Stimulated activated CD4-positive, alpha-beta T cell treated with anti-CD3 and anti-CD28 coated beads, Interleukin-12 subunit alpha, Interleukin-12 subunit beta, amount 100 ng/mL, for 4 hours (primary cell): ENCODE results near the gene PKHD1.

ENCODE experiments used
- DNase-seq: peaks from one replicate; pipeline ENCODE4 v3.0.0-alpha.2; 2020

PKHD1 gene

GRCh38 chr6:51844336-51844735, 243.1 kb downstream of the PKHD1 start:
- no peak for DNase-seq

- no peak for DNase-seq
Observed at GRCh38 chr6:51843456-51844056, 243.9 kb downstream of the PKHD1 start.

GRCh38 chr6:51842804-51843378, 244.5 kb downstream of the PKHD1 start:
- DNase-seq = no peak

GRCh38 chr6:51842061-51842803, 245.2 kb downstream of the PKHD1 start:
- DNase-seq = no peak

GRCh38 chr6:51841626-51842025, 245.8 kb downstream of the PKHD1 start:
- no peak for DNase-seq

- DNase-seq = no peak
Observed at GRCh38 chr6:51839726-51840374, 247.6 kb downstream of the PKHD1 start.

- no peak for DNase-seq
Observed at GRCh38 chr6:51830666-51831065, 256.7 kb downstream of the PKHD1 start.

GRCh38 chr6:51827580-51827979, 259.8 kb downstream of the PKHD1 start:
- DNase-seq = no peak

GRCh38 chr6:51824940-51825339, 262.5 kb downstream of the PKHD1 start:
- no peak for DNase-seq

- no peak for DNase-seq
Observed at GRCh38 chr6:51820555-51820954, 266.9 kb downstream of the PKHD1 start.

GRCh38 chr6:51818520-51819022, 268.8 kb downstream of the PKHD1 start:
- DNase-seq = no peak

GRCh38 chr6:51817832-51818231, 269.6 kb downstream of the PKHD1 start:
- no peak for DNase-seq

GRCh38 chr6:51814418-51814817, 273.0 kb downstream of the PKHD1 start:
- DNase-seq = no peak

- no peak for DNase-seq
Observed at GRCh38 chr6:51813904-51814303, 273.5 kb downstream of the PKHD1 start.

- DNase-seq = no peak
Observed at GRCh38 chr6:51812231-51812630, 275.2 kb downstream of the PKHD1 start.

- no peak for DNase-seq
Observed at GRCh38 chr6:51805517-51805916, 281.9 kb downstream of the PKHD1 start.

GRCh38 chr6:51800603-51801002, 286.8 kb downstream of the PKHD1 start:
- no peak for DNase-seq

- no peak for DNase-seq
Observed at GRCh38 chr6:51793393-51793792, 294.0 kb downstream of the PKHD1 start.

GRCh38 chr6:51792273-51793030, 295.0 kb downstream of the PKHD1 start:
- DNase-seq = no peak

GRCh38 chr6:51790946-51791345, 296.5 kb downstream of the PKHD1 start:
- no peak for DNase-seq

- no peak for DNase-seq
Observed at GRCh38 chr6:51788121-51788520, 299.3 kb downstream of the PKHD1 start.

- no peak for DNase-seq
Observed at GRCh38 chr6:51778666-51779065, 308.7 kb downstream of the PKHD1 start.

- DNase-seq = no peak
Observed at GRCh38 chr6:51777618-51778017, 309.8 kb downstream of the PKHD1 start.
